Forelimb muscle (tissue), 1 donor: ENCODE results near the gene NDUFA5. TPM values are rescaled to one million over a fixed set of nuclear protein-coding genes. Genes with fewer than 3 reads are reported as not detected.

Experiments
- DNase-seq: peaks from one replicate; pipeline ENCODE4 v3.0.0-alpha.2; 2013; ENCODE audit warnings: low read depth
- polyA plus RNA-seq: library from polyadenylated mRNA; unstranded; fragments of 120-200 nt; gene quantifications from one replicate; pipeline ENCODE4 v1.2.1, GENCODE V29; 2013; ENCODE audit not compliant: insufficient read length

The NDUFA5 gene
- polyA plus RNA-seq, 1 donor, result 111 TPM

DNA sequence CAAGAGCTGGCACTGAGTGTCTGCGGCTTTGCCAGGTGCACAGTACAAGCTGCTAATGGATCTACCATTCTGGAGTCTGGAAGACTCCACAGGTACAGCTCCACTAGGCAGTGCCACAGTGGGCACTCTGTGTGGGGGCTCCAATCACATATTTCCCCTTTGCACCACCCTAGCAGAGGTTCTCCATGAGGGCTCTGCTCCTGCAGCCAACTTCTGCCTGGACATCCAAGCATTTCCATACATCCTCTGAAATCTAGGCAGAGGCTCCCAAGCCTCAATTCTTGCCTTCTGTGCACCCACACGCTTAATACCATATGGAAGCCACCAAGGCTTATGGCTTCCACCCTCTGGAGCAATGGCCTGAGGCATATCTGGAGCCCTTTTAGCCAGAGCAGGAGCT, 52.4 kb downstream of the NDUFA5 start:
- DNase-seq, result no peak

DNA sequence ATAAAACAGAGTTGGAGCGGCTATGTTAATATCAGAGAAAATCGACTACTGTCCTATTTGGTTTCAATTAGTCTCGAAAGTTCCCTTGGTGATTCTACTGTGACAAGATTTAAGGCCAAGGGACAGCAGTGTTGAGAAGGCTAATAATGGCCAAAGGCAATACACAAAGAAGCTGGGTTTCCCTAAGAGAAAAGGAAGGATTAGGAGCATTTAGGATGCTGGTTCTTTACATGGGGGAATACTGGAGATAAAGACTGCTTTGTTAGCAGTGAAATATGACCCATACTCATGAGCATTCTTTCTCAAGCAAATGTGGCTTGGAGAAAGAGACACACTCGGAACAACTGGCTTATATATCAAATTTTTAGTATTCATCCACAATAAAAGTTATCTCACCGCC, 55.4 kb downstream of the NDUFA5 start:
- no peak for DNase-seq

DNA sequence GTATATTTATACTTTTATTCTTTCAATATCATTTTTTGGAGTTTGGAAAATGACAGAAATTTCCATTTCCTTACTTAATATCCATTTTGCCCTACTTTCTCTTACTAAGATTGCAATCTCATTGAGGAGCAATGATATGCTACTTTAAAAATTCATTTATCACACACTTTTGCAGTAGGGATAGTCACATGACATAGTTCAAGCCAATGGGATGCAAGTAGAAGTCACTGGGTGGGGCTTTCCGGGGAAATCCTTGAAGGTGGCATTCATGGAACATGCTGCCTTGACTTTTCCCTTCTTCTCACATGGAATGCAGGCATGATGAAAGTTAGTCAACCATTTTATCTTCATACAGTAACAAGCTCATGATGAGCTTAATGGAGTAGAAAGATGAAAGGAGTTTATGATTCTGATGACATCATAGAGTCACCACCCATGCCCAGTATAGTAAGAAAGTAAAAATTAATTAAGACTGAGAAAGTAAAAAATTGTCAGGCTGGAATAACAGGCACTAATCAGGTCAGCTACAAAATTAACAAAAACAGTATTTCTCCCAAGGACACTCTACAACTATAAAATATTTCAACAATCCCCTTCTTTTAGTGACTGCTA, 56.6 kb downstream of the NDUFA5 start:
- no peak for DNase-seq

DNA sequence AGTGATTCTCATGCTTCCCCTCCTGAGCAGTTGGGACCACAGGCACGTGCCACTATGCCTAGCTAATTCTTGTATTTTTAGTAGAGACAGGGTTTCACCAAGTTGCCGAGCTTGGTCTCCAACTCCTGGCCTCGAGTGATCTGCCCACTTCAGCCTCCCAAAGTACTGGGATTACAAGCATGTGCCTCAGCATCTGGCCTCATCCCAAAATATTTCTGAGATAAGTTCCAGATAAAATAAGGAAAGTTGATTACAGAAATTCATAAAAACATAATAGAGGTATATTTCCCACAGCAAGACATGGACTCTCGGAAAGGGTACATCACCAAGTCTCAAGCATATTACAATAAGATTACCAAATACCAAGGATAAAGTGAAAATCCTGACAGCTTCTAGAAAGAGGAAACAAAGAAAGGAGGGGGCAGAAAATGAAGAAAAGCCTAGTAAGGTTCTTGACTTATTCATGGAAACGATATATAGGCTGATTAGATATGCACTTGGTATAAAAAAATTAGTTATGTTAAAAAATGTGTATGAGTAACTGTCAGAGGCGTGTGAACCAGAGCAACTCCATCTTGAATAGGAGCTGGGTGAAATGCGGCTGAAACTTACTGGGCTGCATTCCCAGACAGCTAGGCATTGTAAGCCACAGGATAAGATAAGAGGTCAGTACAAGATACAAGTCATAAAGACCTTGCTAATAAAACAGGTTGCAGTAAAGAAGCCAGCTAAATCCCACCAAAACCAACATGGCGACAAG, 58.2 kb downstream of the NDUFA5 start:
- no peak for DNase-seq

DNA sequence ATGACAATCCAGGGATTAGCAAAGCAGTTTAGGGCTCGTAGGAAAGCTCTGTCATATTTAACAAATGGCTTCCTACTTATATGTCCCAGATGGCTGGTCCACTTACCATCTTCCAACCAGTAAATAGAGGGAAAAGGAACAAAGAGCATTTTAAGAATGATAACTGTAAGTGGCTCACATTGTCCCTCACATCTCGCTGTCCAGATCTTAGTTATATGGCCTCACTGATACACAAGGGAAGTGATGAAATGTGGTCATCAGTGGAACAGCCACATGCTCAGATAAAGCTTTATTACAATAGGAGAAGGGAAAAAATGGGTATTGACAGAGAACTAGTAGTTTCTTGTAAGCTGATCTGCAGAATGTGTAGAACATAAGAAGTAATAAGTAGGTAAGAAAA, 59.0 kb downstream of the NDUFA5 start:
- no peak for DNase-seq

DNA sequence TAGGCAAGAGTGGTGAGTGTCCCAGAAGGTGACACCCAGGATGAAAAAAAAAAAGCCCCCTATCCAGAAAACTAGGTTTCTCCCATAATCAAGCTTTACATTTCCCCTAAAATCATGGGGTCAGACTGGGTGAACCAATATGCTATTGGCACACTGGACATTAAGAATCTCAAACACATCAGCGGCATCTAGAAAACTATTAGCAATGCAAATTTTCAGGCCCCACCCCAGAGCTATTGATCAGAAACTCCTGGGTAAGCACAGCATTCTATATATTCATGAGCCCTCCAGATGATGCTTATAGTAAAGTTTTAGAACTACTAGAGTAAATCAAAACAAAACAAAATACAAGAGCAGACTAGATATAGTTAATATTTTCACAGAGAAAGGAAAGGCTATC, 59.6 kb downstream of the NDUFA5 start:
- DNase-seq, result no peak

DNA sequence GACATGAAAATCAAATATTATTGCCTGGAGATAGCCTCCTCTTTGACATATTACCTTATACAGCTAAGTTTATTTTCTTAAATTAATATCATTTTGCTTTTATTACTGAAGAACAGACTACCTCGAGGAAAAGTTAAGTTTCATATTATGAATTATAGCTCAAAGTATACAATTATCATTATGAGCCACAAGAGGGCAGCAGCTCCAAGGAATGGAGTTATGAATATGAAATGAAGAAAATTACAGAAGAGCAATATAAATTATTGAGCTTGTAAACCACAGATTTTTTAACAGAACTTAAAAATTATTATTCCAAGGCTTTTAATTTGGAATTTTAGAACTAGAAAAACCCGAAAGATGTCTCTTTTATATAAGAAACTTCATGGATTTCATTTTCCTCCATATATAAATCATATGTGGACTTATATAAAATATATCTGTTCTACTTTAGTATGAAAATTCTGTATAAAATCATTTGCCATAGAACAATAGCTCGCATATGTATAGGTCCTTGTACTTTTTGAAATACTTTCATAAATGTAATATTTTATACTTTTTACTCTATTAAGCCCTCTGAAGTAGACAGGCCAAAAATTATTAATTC, 63.3 kb downstream of the NDUFA5 start:
- peak; percentile 14 for DNase-seq

DNA sequence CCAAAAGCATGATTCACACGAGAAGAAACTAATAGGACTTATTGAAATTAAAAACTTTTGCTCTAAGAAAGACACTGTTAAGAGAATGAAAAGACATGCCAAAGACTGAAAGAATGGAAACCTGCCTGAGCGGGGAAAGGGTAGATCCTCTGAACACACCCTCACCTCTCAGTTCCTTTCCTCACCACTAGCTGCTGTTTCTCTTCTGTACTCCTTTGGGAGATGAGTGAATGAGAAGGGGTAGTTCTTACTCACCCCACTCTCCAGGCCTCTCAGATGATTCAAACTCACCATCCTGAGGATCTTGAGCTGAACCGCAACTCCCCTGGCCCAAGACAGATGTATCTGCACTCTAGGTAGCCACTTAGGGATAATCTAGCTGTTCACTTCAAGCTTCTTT, 65.1 kb downstream of the NDUFA5 start:
- DNase-seq, result no peak

Other genes with a start within 250 kb of the NDUFA5 start
- 0.47 TPM for gene IQUB, start 23.2 kb downstream of the NDUFA5 start, polyA plus RNA-seq
- 5.6 TPM for gene ASB15, start 44.0 kb upstream of the NDUFA5 start, polyA plus RNA-seq
- 326 TPM for gene LMOD2, start 98.0 kb upstream of the NDUFA5 start, polyA plus RNA-seq
- 29.9 TPM for gene WASL, start 191.2 kb upstream of the NDUFA5 start, polyA plus RNA-seq